ENCODE measurements around the gene SLC7A5. TPM values are rescaled to one million over a fixed set of nuclear protein-coding genes. Genes with fewer than 3 reads are reported as not detected.

Gene SLC7A5
- total and polyA plus RNA-seq, 8 donors = 9.6 to 35.0 (median 11.1) TPM

- ATAC-seq = no peak
- intact Hi-C loops (cut with DNase I) = no loop called here
- Histone ChIP-seq H3K4me1 (no peaks in the 10 kb centered on the region), H3K4me3 (no peak overlapping the region), H3K36me3 (peaks cover 0 to 77% of the 10 kb centered on the region in 2 donors), H3K27ac (no peak overlapping the region), H3K27me3 (no peaks in the 10 kb centered on the region), H3K9me3 (no peaks in the 10 kb centered on the region)
- DNase-seq = no peak
- TF ChIP-seq CTCF (IDR thresholded peaks at IDR 0.05) = no peak
Measured at GRCh38 chr16:87839542-87840270, 29.6 kb downstream of the SLC7A5 start.

- DNase-seq (no peak), ATAC-seq (no peak)
- Histone ChIP-seq H3K27me3 (no peaks in the 10 kb centered on the region), H3K27ac (no peak overlapping the region), H3K9me3 (no peaks in the 10 kb centered on the region), H3K4me1 (no peaks in the 10 kb centered on the region), H3K36me3 (peaks cover 0 to 82% of the 10 kb centered on the region in 2 donors), H3K4me3 (no peak overlapping the region)
- TF ChIP-seq CTCF (IDR thresholded peaks at IDR 0.05) = no peak
- intact Hi-C loops (cut with DNase I) = no loop called here
Measured at GRCh38 chr16:87838643-87839541, 30.4 kb downstream of the SLC7A5 start.

- Histone ChIP-seq H3K36me3 (peaks cover 0 to 93% of the 10 kb centered on the region in 2 donors), H3K27ac (no peak overlapping the region), H3K4me1 (no peaks in the 10 kb centered on the region), H3K4me3 (no peak overlapping the region), H3K27me3 (no peaks in the 10 kb centered on the region), H3K9me3 (no peaks in the 10 kb centered on the region)
- intact Hi-C loops (cut with DNase I) = no loop called here
- no peak for ATAC-seq
- DNase-seq = no peak
- TF ChIP-seq CTCF (IDR thresholded peaks at IDR 0.05) = no peak
Measured at GRCh38 chr16:87837627-87838289, 31.5 kb downstream of the SLC7A5 start.

- ATAC-seq = peak; percentile 48
- Histone ChIP-seq H3K27me3 (no peaks in the 10 kb centered on the region), H3K27ac (no peak overlapping the region), H3K4me1 (no peaks in the 10 kb centered on the region), H3K9me3 (no peaks in the 10 kb centered on the region), H3K36me3 (peaks cover 0 to 96% of the 10 kb centered on the region in 2 donors), H3K4me3 (no peak overlapping the region)
- TF ChIP-seq CTCF (IDR thresholded peaks at IDR 0.05) = no peak
- no peak for DNase-seq
- intact Hi-C loops (cut with DNase I) = no loop called here
Measured at GRCh38 chr16:87836844-87837581, 32.3 kb downstream of the SLC7A5 start.
